ENCODE results near the gene SPEN. TPM values are rescaled to one million over a fixed set of nuclear protein-coding genes. Genes with fewer than 3 reads are reported as not detected.

Gene SPEN
- total and polyA plus RNA-seq, 9 of the 15 experiments (the other 6 are each of a cell fraction or from before 2014, with no cell fraction given), result 5.7 to 87.5 (median 27.2) TPM

DNA sequence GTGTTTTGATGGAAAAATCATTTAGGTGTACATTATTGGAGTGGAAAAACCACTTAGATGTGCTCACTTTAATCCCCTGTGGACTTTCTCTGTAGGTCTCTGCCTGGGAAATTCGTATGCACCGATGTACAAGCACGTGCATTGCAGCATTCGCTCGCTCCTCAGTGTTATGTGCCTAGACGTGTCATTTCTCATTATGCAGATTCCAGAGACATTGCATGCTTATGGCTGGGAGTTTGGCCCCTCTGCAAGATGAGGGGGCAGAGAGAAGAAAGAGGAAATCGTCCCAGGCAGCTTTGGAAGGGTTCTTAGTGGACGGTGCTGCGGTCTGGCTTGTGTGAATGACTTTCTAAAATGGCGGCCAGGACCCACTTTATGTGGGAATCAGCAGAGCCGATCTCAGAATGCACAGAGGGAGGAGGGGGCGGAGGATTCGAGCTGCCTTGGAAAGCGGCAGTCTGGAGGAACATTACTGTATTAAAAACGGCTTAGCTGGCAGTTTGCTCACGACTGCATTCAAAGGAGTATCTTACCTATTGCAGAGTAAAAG lies 2.3 kb downstream of the SPEN start (continued):
- TF ChIP-seq, protein P1, sequence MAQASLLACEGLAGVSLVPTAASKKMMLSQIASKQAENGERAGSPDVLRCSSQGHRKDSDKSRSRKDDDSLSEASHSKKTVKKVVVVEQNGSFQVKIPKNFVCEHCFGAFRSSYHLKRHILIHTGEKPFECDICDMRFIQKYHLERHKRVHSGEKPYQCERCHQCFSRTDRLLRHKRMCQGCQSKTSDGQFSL (CRISPR knock-in tag; IDR thresholded peaks at IDR 0.05), result no peak; the same call in 1 of the 2 replicates
- TF ChIP-seq, protein P1 (tag; IDR thresholded peaks at IDR 0.05), result no peak; a peak in 1 of 4 replicates
- TF ChIP-seq, protein P2, sequence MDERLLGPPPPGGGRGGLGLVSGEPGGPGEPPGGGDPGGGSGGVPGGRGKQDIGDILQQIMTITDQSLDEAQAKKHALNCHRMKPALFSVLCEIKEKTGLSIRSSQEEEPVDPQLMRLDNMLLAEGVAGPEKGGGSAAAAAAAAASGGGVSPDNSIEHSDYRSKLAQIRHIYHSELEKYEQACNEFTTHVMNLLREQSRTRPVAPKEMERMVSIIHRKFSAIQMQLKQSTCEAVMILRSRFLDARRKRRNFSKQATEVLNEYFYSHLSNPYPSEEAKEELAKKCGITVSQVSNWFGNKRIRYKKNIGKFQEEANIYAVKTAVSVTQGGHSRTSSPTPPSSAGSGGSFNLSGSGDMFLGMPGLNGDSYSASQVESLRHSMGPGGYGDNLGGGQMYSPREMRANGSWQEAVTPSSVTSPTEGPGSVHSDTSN (CRISPR knock-in tag; IDR thresholded peaks at IDR 0.05; ENCODE audit: low read depth), result no peak
- TF ChIP-seq, protein P2 (tag; conservative IDR thresholded peaks at IDR 0.05; ENCODE audit: low read depth), result no peak
- TF ChIP-seq YY1 (IDR thresholded peaks at IDR 0.05; ENCODE audit: borderline replicate concordance in 1 of 3, control insufficient read depth in 1 of 3, extremely low read depth in 1 of 3, insufficient read depth in 3 of 3, insufficient read length in 1 of 3, insufficient replicate concordance in 2 of 3, low read depth in 1 of 3, low read length in 2 of 3) (peak; percentile 83 to 97 (median 92)), SMARCB1 (IDR thresholded peaks at IDR 0.05; ENCODE audit: insufficient read length, low read depth) (no peak), TEAD2 (tag; IDR thresholded peaks at IDR 0.05) (no peak), ZNF830 (CRISPR knock-in tag; IDR thresholded peaks at IDR 0.05) (no peak), FUS (optimal IDR thresholded peaks at IDR 0.05; ENCODE audit: low read depth, low read length) (no peak), RFX1 (IDR thresholded peaks at IDR 0.05) (no peak), RBM34 (IDR thresholded peaks at IDR 0.05; ENCODE audit: borderline replicate concordance, insufficient read depth, low read length) (no peak), ZNF589 (CRISPR knock-in tag; IDR thresholded peaks at IDR 0.05; ENCODE audit: low read depth) (no peak), DDX20 (tag; IDR thresholded peaks at IDR 0.05; ENCODE audit: low read depth) (no peak), XRCC3 (IDR thresholded peaks at IDR 0.05) (no peak), SOX6 (IDR thresholded peaks at IDR 0.05) (peak; percentile 33; the same call in 1 of the 2 replicates), HNRNPUL1 (IDR thresholded peaks at IDR 0.05; ENCODE audit: low read length) (no peak), ZBTB7A (IDR thresholded peaks at IDR 0.05; ENCODE audit: borderline replicate concordance, control insufficient read depth, low read depth, low read length) (no peak), PCBP1 (IDR thresholded peaks at IDR 0.05; ENCODE audit: low read depth, low read length, poor library complexity, severe bottlenecking) (no peak)
- TF ChIP-seq, protein P3, sequence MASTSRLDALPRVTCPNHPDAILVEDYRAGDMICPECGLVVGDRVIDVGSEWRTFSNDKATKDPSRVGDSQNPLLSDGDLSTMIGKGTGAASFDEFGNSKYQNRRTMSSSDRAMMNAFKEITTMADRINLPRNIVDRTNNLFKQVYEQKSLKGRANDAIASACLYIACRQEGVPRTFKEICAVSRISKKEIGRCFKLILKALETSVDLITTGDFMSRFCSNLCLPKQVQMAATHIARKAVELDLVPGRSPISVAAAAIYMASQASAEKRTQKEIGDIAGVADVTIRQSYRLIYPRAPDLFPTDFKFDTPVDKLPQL (IDR thresholded peaks at IDR 0.05; ENCODE audit: extremely low read depth, insufficient read length), result no peak
- TF ChIP-seq, protein P4, sequence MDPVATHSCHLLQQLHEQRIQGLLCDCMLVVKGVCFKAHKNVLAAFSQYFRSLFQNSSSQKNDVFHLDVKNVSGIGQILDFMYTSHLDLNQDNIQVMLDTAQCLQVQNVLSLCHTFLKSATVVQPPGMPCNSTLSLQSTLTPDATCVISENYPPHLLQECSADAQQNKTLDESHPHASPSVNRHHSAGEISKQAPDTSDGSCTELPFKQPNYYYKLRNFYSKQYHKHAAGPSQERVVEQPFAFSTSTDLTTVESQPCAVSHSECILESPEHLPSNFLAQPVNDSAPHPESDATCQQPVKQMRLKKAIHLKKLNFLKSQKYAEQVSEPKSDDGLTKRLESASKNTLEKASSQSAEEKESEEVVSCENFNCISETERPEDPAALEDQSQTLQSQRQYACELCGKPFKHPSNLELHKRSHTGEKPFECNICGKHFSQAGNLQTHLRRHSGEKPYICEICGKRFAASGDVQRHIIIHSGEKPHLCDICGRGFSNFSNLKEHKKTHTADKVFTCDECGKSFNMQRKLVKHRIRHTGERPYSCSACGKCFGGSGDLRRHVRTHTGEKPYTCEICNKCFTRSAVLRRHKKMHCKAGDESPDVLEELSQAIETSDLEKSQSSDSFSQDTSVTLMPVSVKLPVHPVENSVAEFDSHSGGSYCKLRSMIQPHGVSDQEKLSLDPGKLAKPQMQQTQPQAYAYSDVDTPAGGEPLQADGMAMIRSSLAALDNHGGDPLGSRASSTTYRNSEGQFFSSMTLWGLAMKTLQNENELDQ (CRISPR knock-in tag; IDR thresholded peaks at IDR 0.05; ENCODE audit: borderline replicate concordance), result no peak
- TF ChIP-seq, protein P5, sequence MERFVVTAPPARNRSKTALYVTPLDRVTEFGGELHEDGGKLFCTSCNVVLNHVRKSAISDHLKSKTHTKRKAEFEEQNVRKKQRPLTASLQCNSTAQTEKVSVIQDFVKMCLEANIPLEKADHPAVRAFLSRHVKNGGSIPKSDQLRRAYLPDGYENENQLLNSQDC (CRISPR knock-in tag; IDR thresholded peaks at IDR 0.05), result no peak; the same call in 1 of the 2 replicates

Data from K562 (cell line).